GM12878 (cell line): ENCODE results near the gene SLAMF9.

Experiments used
- ESRRA ChIP-seq: IDR thresholded peaks from 2 replicates; pipeline ENCODE4 v1.6.1; 2012; ENCODE audit warnings: mild to moderate bottlenecking, low read length, improper control_type of control experiment
- JUND ChIP-seq: IDR thresholded peaks from 2 replicates; pipeline ENCODE4 v1.6.1; 2012; ENCODE audit warnings: low read depth, mild to moderate bottlenecking, low read length, improper control_type of control experiment, moderate library complexity
- NFIC ChIP-seq: IDR thresholded peaks from 2 replicates; pipeline ENCODE4 v1.6.1; 2012; ENCODE audit warnings: low read depth, mild to moderate bottlenecking, inconsistent platforms, low read length, moderate library complexity
- POLR2A ChIP-seq: IDR thresholded peaks from 2 replicates; pipeline ENCODE4 v1.6.1; 2011; ENCODE audit warnings: low read depth, mild to moderate bottlenecking, low read length
- SMAD5 ChIP-seq: IDR thresholded peaks from 2 replicates; pipeline ENCODE4 v1.6.1; 2016; ENCODE audit warnings: antibody characterized with exemption, low read depth
- TAF1 ChIP-seq: IDR thresholded peaks from 2 replicates; pipeline ENCODE4 v1.6.1; 2011; ENCODE audit warnings: mild to moderate bottlenecking, low read depth, low read length, borderline replicate concordance
- TF ChIP-seq, protein P1 (sequence below): IDR thresholded peaks from 2 replicates; pipeline ENCODE4 v1.6.1; 2012; ENCODE audit warnings: low read depth, low read length, improper control_type of control experiment
- TF ChIP-seq, protein P2 (sequence below), 3 experiments: IDR thresholded peaks in 2 of 3; conservative IDR thresholded peaks in 1 of 3; 2 replicates each; pipeline ENCODE4 v1.5.1; 2011; ENCODE audit warnings: low read depth in 3 of 3, low read length in 3 of 3, mild to moderate bottlenecking in 3 of 3, control low read depth in 2 of 3, moderate library complexity in 2 of 3, inconsistent platforms in 1 of 3, mixed read lengths in 1 of 3; ENCODE audit not compliant: control insufficient read depth in 2 of 3, insufficient read depth in 1 of 3; ENCODE audit errors: extremely low read depth in 1 of 3

DNA sequence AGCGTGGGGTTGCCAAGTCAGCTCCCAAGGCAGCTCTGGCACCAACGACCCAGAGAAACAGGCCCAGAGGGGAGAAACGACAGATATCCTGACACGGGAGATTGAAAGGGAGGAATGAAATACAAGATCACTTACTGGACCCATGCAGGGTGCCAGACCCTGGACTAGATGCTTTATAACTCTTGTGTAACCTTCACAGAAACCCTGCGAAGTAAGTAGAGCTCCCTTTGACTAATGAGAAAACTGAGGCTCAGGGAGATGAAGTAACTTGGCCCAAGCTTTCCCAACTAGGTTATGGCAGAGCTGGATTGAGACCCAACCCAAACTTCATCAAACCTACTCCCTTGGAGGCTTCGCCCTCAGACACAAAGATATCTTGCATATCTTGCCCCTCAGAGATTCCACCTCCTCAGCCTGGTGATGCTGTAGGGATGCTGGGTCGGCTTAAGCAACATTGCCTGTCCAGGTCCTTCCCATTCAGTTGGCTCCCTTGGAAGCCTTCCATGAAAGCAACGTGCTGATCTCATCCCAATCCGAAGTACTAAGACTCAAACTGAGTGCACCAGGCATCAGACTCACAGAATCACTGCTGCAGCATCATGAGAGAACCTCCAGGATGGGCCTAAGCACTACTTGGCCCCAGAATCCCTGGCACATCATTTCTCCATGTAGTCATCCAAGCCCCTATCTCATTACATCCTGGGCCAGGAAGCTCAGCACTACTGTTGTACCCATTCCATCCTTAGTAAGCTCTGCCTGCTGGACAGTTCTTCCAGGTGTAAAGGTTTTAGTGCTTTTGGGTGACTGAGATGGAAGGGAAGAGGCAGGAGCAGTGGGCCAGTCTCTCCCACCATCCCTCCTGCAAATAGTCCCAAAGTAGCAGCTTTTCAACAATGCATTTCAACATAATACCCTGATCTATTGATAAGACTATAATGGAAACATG lies 7.5 kb downstream of the SLAMF9 start:
- TF ChIP-seq, protein P1, sequence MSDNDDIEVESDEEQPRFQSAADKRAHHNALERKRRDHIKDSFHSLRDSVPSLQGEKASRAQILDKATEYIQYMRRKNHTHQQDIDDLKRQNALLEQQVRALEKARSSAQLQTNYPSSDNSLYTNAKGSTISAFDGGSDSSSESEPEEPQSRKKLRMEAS: no peak
- TF ChIP-seq ESRRA (no peak), TAF1 (no peak), POLR2A (no peak), NFIC (no peak), SMAD5 (no peak), JUND (no peak)
- TF ChIP-seq, protein P2, sequence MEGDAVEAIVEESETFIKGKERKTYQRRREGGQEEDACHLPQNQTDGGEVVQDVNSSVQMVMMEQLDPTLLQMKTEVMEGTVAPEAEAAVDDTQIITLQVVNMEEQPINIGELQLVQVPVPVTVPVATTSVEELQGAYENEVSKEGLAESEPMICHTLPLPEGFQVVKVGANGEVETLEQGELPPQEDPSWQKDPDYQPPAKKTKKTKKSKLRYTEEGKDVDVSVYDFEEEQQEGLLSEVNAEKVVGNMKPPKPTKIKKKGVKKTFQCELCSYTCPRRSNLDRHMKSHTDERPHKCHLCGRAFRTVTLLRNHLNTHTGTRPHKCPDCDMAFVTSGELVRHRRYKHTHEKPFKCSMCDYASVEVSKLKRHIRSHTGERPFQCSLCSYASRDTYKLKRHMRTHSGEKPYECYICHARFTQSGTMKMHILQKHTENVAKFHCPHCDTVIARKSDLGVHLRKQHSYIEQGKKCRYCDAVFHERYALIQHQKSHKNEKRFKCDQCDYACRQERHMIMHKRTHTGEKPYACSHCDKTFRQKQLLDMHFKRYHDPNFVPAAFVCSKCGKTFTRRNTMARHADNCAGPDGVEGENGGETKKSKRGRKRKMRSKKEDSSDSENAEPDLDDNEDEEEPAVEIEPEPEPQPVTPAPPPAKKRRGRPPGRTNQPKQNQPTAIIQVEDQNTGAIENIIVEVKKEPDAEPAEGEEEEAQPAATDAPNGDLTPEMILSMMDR (IDR thresholded peaks at IDR 0.05 in 2 of 3, conservative IDR thresholded peaks at IDR 0.05 in 1 of 3; ENCODE audit: control insufficient read depth in 2 of 3, extremely low read depth in 1 of 3, insufficient read depth in 1 of 3, low read depth in 3 of 3, low read length in 3 of 3): no peak
